NT2/D1 (cell line): ENCODE data around the gene FGF11.

Experiments used
- DNase-seq: peaks from one replicate; pipeline ENCODE4 v3.0.0-alpha.2; 2011; ENCODE audit warnings: low read depth, low spot score
- H3K27me3 ChIP-seq: 2 replicates; pipeline ENCODE4 v1.6.0; 2011; ENCODE audit warnings: mild to moderate bottlenecking; ENCODE audit not compliant: insufficient read length, insufficient read depth
- H3K36me3 ChIP-seq: 2 replicates; pipeline ENCODE4 v1.6.1; 2011; ENCODE audit warnings: mild to moderate bottlenecking, low read length, mixed read lengths; ENCODE audit not compliant: insufficient read depth, insufficient read length
- H3K4me1 ChIP-seq: 2 replicates; pipeline ENCODE4 v1.5.1; 2011; ENCODE audit not compliant: insufficient read depth, insufficient read length
- H3K4me3 ChIP-seq: 2 replicates; pipeline ENCODE4 v1.5.1; 2011; ENCODE audit warnings: low read depth; ENCODE audit not compliant: insufficient read length
- H3K9ac ChIP-seq: 2 replicates; pipeline ENCODE4 v1.6.0; 2011; ENCODE audit warnings: low read depth; ENCODE audit not compliant: insufficient read length
- H3K9me3 ChIP-seq: 2 replicates; pipeline ENCODE4 v1.5.1; 2011; ENCODE audit warnings: mild to moderate bottlenecking, low read length; ENCODE audit not compliant: insufficient read depth
- SUZ12 ChIP-seq: IDR thresholded peaks from 2 replicates; pipeline ENCODE4 v1.6.1; 2011; ENCODE audit not compliant: insufficient read length, insufficient read depth; ENCODE audit errors: extremely low read depth
- YY1 ChIP-seq: IDR thresholded peaks from 2 replicates; pipeline ENCODE4 v1.6.1; 2011; ENCODE audit not compliant: insufficient read length, insufficient read depth
- ZNF274 ChIP-seq: IDR thresholded peaks from 2 replicates; pipeline ENCODE4 v1.6.1; 2011; ENCODE audit warnings: mild to moderate bottlenecking, low read depth, low read length

The FGF11 gene

GRCh38 chr17:7405350-7406234 is 33.7 kb upstream of the FGF11 start:
- no peaks in the 10 kb centered on the region for H3K27me3 ChIP-seq
- peak overlapping the region; percentile 78 for H3K4me3 ChIP-seq
- H3K4me1 ChIP-seq: no peaks in the 10 kb centered on the region
- H3K36me3 ChIP-seq: peaks cover 27% of the 10 kb centered on the region
- H3K9me3 ChIP-seq: no peaks in the 10 kb centered on the region
- no peak for DNase-seq
- H3K9ac ChIP-seq: peak overlapping the region; percentile 83
- TF ChIP-seq SUZ12 (no peak), ZNF274 (no peak), YY1 (no peak)

- Histone ChIP-seq H3K9ac (peak overlapping the region; percentile 83), H3K4me3 (peak overlapping the region; percentile 78), H3K4me1 (no peaks in the 10 kb centered on the region), H3K36me3 (peaks cover 33% of the 10 kb centered on the region), H3K27me3 (no peaks in the 10 kb centered on the region), H3K9me3 (no peaks in the 10 kb centered on the region)
- DNase-seq: no peak
- TF ChIP-seq ZNF274 (no peak), YY1 (no peak), SUZ12 (no peak)
These were observed 33.0 kb upstream of the FGF11 start for GRCh38 chr17:7406235-7406825.

GRCh38 chr17:7407082-7407481 is 32.2 kb upstream of the FGF11 start:
- peaks cover 26% of the 10 kb centered on the region for H3K36me3 ChIP-seq
- TF ChIP-seq YY1 (no peak), SUZ12 (no peak), ZNF274 (no peak)
- no peaks in the 10 kb centered on the region for H3K9me3 ChIP-seq
- no peak overlapping the region for H3K4me3 ChIP-seq
- H3K4me1 ChIP-seq: no peaks in the 10 kb centered on the region
- DNase-seq: no peak
- no peaks in the 10 kb centered on the region for H3K27me3 ChIP-seq
- H3K9ac ChIP-seq: no peak overlapping the region

GRCh38 chr17:7407485-7408251 is 31.6 kb upstream of the FGF11 start, which contains the start of gene NLGN2:
Gene NLGN2 (plus strand): TSS chr17:7407845. CDS start chr17:7408256, 411 bp downstream.
- Histone ChIP-seq H3K4me3 (no peak within 1 kb of the TSS), H3K4me1 (no peaks in the 10 kb centered on the region), H3K36me3 (peaks cover 26% of the 10 kb centered on the region), H3K27me3 (no peaks in the 10 kb centered on the region), H3K9me3 (no peaks in the 10 kb centered on the region), H3K9ac (no peak within 1 kb of the TSS)
- no peak for TF ChIP-seq YY1
- no peak for TF ChIP-seq ZNF274
- TF ChIP-seq SUZ12: no peak
- DNase-seq: no peak

GRCh38 chr17:7408252-7408727 is 31.0 kb upstream of the FGF11 start:
- Histone ChIP-seq H3K9me3 (no peaks in the 10 kb centered on the region), H3K4me1 (peaks cover 3% of the 10 kb centered on the region), H3K4me3 (no peak overlapping the region), H3K36me3 (peaks cover 26% of the 10 kb centered on the region), H3K9ac (no peak overlapping the region), H3K27me3 (no peaks in the 10 kb centered on the region)
- TF ChIP-seq ZNF274 (no peak), YY1 (no peak), SUZ12 (no peak)
- no peak for DNase-seq

- no peak for DNase-seq
- Histone ChIP-seq H3K4me3 (no peak overlapping the region), H3K36me3 (peaks cover 26% of the 10 kb centered on the region), H3K9ac (no peak overlapping the region), H3K4me1 (peaks cover 3% of the 10 kb centered on the region), H3K9me3 (no peaks in the 10 kb centered on the region), H3K27me3 (no peaks in the 10 kb centered on the region)
- TF ChIP-seq YY1: no peak
- TF ChIP-seq ZNF274: no peak
- TF ChIP-seq SUZ12: no peak
These were observed 30.4 kb upstream of the FGF11 start for GRCh38 chr17:7408863-7409262.

- no peak for TF ChIP-seq YY1
- TF ChIP-seq SUZ12: no peak
- no peak for TF ChIP-seq ZNF274
- H3K9ac ChIP-seq: no peak overlapping the region
- H3K4me3 ChIP-seq: no peak overlapping the region
- H3K4me1 ChIP-seq: peaks cover 3% of the 10 kb centered on the region
- H3K27me3 ChIP-seq: no peaks in the 10 kb centered on the region
- H3K9me3 ChIP-seq: no peaks in the 10 kb centered on the region
- H3K36me3 ChIP-seq: peaks cover 30% of the 10 kb centered on the region
- no peak for DNase-seq
These were observed 29.6 kb upstream of the FGF11 start for GRCh38 chr17:7409716-7410115.
